GM12865 (cell line): Measurements from ENCODE around the gene CAST.

ENCODE experiments used
- DNase-seq: peaks from one replicate; pipeline ENCODE4 v3.0.0; 2010; ENCODE audit warnings: low read depth
- H3K4me3 ChIP-seq: 2 replicates; pipeline ENCODE4 v1.5.1; 2011; ENCODE audit warnings: mild to moderate bottlenecking, low read depth, low read length, control low read depth
- TF ChIP-seq, protein P1 (sequence below): IDR thresholded peaks from 2 replicates; pipeline ENCODE4 v1.5.1; 2011; ENCODE audit warnings: low read length, control low read depth, low read depth, inconsistent platforms; ENCODE audit not compliant: insufficient read depth; ENCODE audit errors: missing control alignments

CAST gene

DNA sequence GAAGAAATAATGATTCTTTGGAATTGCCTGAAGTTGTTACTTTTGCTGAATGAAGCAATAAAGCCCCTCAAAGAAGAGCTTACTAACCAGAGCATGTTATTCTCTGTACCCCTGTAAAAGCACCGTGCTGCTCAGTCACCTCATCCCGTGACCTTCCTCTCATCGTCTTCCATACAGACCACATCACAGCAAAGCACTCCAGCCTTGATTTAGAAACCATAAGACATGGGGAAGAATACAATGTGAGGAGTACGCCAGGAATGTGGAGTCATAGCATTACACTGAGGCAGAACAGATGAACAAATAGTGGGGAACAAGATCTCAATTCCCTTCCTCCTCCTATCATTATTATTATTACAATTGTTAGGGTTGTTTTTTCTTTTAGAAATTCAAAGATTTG, 96.4 kb downstream of the CAST start:
- no peak for DNase-seq
- no peak overlapping the region for H3K4me3 ChIP-seq
- TF ChIP-seq, protein P1, sequence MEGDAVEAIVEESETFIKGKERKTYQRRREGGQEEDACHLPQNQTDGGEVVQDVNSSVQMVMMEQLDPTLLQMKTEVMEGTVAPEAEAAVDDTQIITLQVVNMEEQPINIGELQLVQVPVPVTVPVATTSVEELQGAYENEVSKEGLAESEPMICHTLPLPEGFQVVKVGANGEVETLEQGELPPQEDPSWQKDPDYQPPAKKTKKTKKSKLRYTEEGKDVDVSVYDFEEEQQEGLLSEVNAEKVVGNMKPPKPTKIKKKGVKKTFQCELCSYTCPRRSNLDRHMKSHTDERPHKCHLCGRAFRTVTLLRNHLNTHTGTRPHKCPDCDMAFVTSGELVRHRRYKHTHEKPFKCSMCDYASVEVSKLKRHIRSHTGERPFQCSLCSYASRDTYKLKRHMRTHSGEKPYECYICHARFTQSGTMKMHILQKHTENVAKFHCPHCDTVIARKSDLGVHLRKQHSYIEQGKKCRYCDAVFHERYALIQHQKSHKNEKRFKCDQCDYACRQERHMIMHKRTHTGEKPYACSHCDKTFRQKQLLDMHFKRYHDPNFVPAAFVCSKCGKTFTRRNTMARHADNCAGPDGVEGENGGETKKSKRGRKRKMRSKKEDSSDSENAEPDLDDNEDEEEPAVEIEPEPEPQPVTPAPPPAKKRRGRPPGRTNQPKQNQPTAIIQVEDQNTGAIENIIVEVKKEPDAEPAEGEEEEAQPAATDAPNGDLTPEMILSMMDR: no peak

GRCh38 chr5:96761618-96762017, 99.4 kb downstream of the CAST start:
- no peak overlapping the region for H3K4me3 ChIP-seq
- no peak for DNase-seq
- TF ChIP-seq, protein P1: no peak

- H3K4me3 ChIP-seq: no peak overlapping the region
- no peak for DNase-seq
- TF ChIP-seq, protein P1: no peak
Observed at GRCh38 chr5:96763026-96763425, 100.8 kb downstream of the CAST start.

- TF ChIP-seq, protein P1: no peak
- no peak overlapping the region for H3K4me3 ChIP-seq
- no peak for DNase-seq
Observed at GRCh38 chr5:96765043-96765442, 102.9 kb downstream of the CAST start.

DNA sequence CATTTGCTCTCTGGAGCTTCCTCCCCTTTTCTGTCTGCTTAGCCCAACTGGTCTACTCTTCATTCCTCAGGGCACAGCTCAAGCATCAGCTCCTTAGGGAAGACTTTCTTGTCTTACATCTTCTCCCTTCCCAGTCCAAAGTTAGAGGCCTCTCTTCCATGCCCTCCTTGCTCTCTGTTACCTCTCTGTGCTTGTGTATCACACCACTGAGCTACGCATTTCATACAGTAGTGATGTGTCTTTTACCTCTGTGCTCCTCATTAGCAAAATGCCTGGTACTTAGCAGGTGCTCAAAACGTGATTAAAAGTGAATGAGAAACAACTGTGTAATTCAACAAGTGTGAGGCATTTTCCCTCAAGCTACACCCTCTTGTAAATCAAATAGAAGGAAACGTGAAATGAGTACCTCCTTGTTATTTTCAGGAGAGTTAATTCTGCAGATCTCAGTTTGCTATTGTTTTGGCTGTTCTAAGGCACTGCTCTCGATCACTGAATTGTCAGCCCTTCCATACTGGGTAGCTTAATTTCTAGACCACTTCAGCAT, 106.6 kb downstream of the CAST start:
- no peak overlapping the region for H3K4me3 ChIP-seq
- TF ChIP-seq, protein P1: no peak
- no peak for DNase-seq

DNA sequence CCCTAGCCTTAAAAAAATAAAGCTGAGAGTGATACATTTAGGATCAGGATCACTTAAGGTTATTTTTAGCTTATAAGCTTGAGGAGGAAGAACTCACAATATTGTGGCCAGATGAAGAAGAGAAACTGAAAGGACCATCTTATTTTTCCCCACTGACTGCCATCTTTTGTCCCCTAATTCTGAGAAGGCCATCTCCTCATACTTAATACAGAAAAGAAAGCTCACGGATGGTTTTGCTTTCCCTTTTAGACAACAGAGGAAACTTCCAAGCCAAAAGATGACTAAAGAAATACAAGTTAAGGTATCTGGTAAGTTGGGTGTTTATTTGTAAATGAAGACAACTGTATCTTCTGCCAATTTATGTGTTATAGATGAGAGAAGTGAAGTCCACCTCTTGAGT, 109.2 kb downstream of the CAST start:
- no peak for DNase-seq
- no peak overlapping the region for H3K4me3 ChIP-seq
- TF ChIP-seq, protein P1: no peak

- TF ChIP-seq, protein P1: no peak
- no peak overlapping the region for H3K4me3 ChIP-seq
Observed at GRCh38 chr5:96772111-96772510, 109.9 kb downstream of the CAST start.

More at GRCh38 chr5:96772111-96772510, 109.9 kb downstream of the CAST start:
- DNase-seq: no peak
